Stimulated activated naive CD8-positive, alpha-beta T cell treated with anti-CD3 and anti-CD28 coated beads, Interleukin-15, amount 100 ng/mL, for 72 hours (primary cell): Measurements from ENCODE around the gene GJD3.

ENCODE experiments used
- ATAC-seq: fragments of 150-1000 bp; cut with Tn5 transposase; 2 replicates; pipeline ENCODE4 v1.10.0; 2021; ENCODE audit warnings: mild to moderate bottlenecking, moderate library complexity
- DNase-seq, 2 donors: peaks; one replicate each; pipeline ENCODE4 v3.0.0; 2021 to 2022
- H3K27ac Mint-ChIP-seq, 2 donors: one replicate each; pipeline ENCODE4 v1.8.0; 2022; ENCODE audit warnings: mild to moderate bottlenecking in 2 of 2, mixed read lengths in 2 of 2, moderate library complexity in 2 of 2
- H3K27me3 Mint-ChIP-seq: one replicate; pipeline ENCODE4 v1.8.0; 2022; ENCODE audit warnings: mixed read lengths
- H3K4me1 Mint-ChIP-seq: one replicate; pipeline ENCODE4 v1.8.0; 2022; ENCODE audit warnings: mild to moderate bottlenecking, mixed read lengths
- H3K4me3 Mint-ChIP-seq, 2 donors: one replicate each; pipeline ENCODE4 v1.8.0; 2022; ENCODE audit warnings: mild to moderate bottlenecking in 2 of 2, mixed read lengths in 2 of 2, moderate library complexity in 1 of 2
- H3K9me3 Mint-ChIP-seq, 2 donors: one replicate each; pipeline ENCODE4 v1.8.0; 2022; ENCODE audit warnings: mixed read lengths in 2 of 2

Gene GJD3

DNA sequence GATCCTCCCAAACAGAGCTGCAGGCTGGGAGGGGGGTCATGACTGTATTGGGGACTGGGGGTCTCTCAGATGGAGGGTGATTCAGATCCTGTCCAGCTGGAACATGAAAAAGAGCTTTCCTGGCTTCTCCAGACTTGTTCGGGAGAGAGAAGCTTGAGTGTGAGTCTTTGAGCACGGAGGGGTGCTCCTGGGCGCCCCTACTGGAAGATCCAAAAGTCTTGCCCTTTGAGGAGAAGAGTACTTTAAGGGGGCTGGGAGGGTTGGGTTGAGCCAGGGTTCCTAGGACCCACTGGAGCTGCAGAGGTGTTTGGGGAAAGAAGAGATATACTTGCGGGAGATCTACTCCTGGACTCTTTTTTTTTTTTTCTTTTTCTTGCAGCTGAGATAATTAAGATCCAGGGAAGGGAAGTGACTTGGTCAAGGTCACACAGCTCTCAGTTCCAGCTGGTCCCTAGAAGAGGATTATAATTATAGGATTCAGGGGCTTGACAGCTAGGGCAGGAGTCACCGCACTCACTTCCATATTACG is 47.1 kb downstream of the GJD3 start:
- DNase-seq: no peak
- Mint-ChIP-seq H3K27me3 (no peaks in the 10 kb centered on the region), H3K9me3 (no peaks in the 10 kb centered on the region), H3K27ac (no peak overlapping the region), H3K4me1 (peaks cover 32% of the 10 kb centered on the region), H3K4me3 (peak overlapping the region; percentile 88 to 96)
- ATAC-seq: no peak

DNA sequence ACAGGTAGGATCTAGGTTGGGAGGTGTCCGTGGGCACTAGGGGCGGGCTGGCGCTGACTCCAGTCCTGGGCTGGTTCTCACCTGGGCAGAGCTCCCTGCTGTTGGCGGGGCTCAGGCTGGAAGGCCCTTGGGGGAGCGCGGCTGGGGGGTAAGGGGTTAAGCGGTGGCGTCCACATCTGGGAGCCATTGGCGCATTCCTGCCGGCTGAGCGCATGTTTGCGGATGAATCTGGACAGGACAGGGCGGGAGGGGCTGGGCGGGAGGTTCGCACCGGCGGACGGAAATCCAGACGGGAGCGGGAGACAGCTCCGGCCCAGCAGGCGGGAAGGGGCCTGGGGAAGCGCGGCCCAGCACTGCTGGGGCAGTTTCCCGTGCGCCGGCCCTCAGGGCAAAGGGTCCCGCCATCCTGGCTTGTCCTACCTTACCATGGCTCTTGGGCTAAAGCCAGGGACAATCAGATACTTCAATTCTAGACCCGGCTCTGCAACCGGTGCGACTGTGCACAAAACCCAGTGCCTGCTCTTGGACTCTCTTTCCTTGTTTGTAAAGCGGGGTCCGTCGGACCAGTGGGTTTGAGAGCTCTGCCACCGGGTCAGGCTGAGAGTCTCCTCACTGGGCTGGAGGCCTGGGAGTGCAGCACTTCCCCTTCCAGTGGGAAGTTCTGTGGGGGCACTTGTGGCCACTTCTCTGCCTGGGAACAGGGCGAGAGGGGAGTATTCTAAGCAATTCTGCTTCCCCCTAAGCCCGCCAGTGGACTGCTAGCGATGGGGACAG is 47.8 kb downstream of the GJD3 start:
- H3K27ac Mint-ChIP-seq: peak overlapping the region in 1 of 2 donors; percentile 20
- H3K27me3 Mint-ChIP-seq: no peaks in the 10 kb centered on the region
- peak overlapping the region in 1 of 2 donors; percentile 13 for H3K4me3 Mint-ChIP-seq

DNA sequence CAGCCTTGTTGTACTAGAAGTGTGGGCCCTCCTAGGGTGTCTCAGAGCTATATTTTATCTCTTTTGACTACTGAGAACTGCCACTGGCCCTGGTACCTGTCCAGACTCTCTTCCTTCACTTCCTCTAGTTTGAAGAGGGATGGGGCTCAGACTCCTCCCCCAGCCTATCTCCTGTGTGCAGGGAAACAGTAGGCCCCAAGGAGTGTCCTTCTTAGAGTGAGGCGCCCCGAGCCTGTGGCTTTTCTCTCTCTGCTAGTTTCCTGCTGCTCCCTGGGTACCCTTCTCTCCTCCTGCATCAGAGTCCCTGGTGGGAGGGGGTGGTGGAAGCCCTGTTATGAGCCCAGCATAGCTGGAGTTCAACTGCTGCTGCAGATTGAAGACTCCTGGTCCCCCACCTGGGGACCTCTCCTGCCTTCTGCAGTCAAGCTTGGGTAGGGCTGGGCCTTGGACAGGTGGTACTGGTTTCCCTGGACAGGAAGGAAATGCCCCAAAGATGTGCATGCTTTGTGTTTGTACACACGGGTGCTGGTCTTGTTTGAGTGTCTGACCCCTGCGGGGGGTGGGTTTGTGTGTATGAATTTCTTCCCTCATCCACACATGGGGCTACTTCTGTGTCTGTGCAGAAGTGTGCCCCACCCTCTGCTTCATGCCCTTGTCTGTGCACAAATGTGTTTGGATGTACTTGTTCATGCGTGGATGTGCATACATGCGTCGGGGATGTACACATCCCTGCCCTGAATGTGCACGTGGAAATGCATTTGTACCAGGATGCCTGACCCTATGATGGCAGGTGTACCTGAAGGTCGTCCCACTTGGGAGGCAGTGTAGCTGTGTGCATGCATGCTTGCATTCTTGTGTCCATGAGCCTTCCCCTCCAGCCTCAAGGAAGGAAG is 48.6 kb downstream of the GJD3 start:
- ATAC-seq (no peak), DNase-seq (no peak)
- Mint-ChIP-seq H3K27me3 (no peaks in the 10 kb centered on the region), H3K4me1 (peaks cover 17% of the 10 kb centered on the region), H3K4me3 (peak overlapping the region in 1 of 2 donors; percentile 13), H3K27ac (no peak overlapping the region), H3K9me3 (no peaks in the 10 kb centered on the region)

More for the DNA sequence above, 47.8 kb downstream of the GJD3 start:
- DNase-seq (no peak), ATAC-seq (no peak)
- peaks cover 25% of the 10 kb centered on the region for H3K4me1 Mint-ChIP-seq
- H3K9me3 Mint-ChIP-seq: no peaks in the 10 kb centered on the region

DNA sequence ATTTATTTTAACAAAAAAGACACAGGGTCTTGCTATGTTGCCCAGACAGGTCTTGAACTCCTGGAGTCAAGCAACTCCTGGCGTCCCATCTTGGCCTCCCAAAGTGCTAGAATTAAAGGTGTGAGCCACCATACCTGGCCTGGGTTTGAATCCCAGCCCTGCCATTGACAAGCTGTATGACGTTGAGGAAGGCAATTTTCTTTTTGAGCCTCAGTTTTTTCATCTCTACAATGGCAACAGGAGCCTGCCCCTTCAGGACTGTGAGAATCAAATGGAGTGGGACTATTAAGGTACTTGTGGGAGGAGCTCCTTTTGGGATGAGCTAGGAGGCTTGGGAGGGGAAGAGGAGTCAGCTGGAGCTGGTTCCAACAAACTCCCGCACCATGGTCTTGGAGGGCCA is 49.3 kb downstream of the GJD3 start:
- H3K27me3 Mint-ChIP-seq: no peaks in the 10 kb centered on the region
- ATAC-seq: no peak
- H3K9me3 Mint-ChIP-seq: no peaks in the 10 kb centered on the region
- H3K4me3 Mint-ChIP-seq: no peak overlapping the region
- no peak for DNase-seq
- no peak overlapping the region for H3K27ac Mint-ChIP-seq
- H3K4me1 Mint-ChIP-seq: peaks cover 10% of the 10 kb centered on the region

DNA sequence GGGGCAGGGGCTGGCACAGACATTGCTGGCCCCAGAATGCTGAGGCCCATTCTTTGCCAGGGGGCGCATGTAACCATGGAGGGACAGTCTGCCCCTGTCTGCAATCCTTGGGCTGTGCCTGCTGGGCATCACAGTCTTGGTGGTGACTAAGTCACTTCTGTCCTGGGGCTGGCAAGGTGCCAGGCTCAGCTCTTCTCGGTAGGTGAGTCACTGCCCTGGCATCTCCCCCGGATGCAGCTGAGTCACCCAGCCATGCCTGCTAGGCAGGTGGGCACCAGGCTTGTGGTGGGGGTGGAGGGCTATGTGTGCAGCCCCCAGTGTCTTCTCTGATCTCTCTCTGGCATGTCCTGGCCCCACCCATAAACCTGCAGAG is 50.0 kb downstream of the GJD3 start:
- Mint-ChIP-seq H3K27ac (peak overlapping the region in 1 of 2 donors; percentile 88), H3K27me3 (no peaks in the 10 kb centered on the region), H3K4me1 (peaks cover 3% of the 10 kb centered on the region), H3K9me3 (no peaks in the 10 kb centered on the region), H3K4me3 (peak overlapping the region in 1 of 2 donors; percentile 64)
- DNase-seq (peak; percentile 78 to 92), ATAC-seq (peak; percentile 65)

DNA sequence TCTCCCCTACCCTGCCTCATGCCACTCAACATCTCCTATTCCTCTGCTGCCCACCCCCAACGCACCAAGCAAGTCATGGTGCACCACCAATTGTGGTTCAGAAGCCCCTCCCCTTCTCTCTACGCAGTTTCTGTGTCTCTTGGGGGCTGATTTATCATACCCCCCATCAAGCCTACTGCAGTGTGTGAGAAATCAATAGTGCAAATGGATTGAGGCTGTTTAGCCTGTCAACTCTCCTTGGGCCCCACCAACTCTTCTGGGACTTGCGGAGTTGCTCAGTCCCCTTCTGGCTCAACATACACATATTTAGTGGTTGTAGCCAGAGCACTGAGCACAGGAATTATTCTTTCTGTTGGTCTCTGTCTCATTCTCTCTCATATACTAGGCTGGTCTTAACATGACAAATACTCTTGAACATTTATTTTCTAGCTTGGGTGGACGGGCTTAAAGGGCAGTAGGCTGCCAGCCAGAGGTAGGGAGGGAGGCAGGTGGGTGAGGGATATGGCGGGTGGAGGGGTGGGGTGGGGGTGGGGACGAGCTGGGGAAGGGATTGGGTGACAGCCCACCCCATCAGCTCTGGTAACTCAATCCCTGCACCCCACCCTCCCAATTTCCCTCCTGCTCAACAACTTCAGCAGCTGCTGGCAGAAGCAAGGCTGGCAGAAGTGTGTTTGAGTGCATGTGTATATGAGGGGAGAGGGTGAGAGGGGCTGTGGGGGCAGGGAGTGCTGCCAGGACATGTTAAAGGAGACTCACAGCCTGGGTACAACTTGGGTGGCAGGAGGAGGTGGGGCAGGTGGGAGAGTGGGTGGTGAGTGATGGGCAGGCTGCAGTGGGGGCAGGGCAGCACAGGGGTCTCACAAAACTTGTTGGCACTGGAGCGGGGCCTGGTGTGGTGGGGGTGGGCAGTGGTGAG is 50.6 kb downstream of the GJD3 start:
- Mint-ChIP-seq H3K4me3 (no peak overlapping the region), H3K27me3 (no peaks in the 10 kb centered on the region), H3K9me3 (no peaks in the 10 kb centered on the region), H3K27ac (peak overlapping the region in 1 of 2 donors; percentile 88), H3K4me1 (no peaks in the 10 kb centered on the region)
- DNase-seq (no peak), ATAC-seq (no peak)
